DMS53 (cell line): ENCODE data around the gene RCOR3.

Source experiments
- DNase-seq: peaks from one replicate; lab custom pipeline; 2025; lab: John Stamatoyannopoulos, UW

The RCOR3 gene

DNA sequence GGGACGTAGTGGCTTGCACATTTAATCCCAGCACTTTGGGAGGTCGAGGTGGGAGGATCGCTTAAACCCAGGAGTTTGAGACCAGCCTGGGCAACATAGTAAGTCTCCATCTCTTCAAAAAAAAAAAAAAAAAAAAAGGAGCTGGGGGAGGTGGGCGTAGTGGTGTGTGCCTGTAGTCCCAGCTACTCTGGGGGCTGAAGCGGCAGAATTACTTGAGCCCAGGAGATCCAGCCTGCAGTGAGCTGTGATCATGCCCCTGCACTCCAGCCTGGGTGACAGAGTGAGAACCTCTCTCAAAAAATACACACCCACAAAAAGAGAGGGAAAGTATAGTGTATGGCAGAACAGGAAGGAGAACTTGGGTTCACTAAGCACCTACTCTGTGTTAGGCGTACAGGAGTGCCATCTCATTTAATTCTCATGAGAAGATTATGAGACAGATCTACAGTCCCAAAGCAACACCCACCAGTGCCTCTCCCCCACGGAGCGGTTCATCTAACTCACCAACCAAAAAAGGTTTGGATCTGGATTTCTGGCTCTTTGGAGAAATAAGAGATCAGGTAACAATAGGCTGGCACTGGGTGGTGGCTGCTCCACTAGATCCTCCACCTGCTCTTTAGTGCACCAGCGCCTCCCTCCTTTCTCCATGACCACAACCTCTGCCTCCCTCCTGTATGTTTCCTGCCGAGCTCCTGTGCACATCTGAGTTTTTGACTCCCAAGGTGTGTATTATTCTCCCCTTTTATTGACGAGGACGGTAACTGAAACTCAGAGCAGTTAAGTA lies 66.0 kb downstream of the RCOR3 start:
- peak; percentile 46 for DNase-seq

DNA sequence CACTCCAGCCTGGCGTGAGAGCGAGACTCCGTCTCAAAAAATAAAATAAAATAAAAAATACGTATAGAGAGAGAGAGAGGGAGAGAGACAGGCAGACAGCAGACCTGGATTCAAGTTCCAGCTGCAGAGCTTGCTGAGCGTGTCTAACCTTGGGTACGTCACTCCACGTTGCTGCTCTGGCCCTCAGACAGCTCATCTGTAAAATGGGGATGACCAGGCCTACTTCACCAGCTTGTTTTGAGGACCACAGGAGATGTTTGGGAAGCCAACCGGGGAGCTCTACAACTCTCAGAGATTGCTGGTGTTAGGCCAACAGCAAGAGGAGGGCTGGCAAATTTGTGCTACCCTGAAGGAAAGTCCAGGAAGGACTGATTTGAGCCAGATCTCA lies 67.0 kb downstream of the RCOR3 start:
- DNase-seq, result no peak

DNA sequence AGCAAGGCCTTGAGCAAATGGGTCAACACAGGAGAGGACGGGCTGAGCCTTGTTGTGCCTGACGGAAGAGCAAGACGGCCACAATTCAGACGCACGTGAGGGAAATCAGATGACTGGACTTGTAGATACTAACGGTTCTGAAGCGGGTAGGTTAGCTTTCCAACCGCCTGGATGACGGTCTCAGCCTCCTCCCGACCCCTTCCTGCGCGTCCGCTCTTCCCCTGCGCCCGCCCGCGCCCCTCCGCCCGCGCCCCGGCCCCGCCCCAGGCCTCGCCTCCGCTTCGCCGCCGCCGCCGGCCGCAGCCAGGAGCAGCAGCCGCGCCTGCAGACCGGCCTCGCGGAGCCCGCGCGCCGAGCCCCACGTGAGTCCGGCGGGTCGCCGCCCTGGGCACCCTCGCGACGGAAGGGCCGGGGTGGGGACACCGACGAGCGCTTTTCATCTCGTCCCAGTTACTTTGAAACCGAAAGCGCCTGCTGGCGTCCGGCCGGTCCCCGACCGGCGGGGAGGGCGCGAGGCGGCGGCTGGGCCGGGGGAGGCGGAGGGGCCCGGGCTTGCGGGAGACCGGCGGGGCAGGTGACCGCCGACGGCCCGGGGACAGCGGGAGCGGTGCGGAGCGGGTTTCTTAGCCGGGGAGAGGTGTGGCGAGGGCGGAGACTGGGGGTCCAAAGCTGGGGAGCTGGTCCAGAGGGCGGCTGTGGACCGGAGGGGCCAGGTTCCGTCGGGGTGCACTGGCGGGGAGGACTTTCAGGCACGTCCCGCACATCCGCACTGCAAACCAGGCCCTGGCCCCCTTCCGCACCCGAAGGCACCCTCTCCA lies 67.6 kb downstream of the RCOR3 start, which contains the start of gene TRAF5:
Gene TRAF5 (plus strand): TSS at position 306 of the 818 bp plus-strand sequence. CDS start 26,407 bp downstream, outside the sequence.
- DNase-seq, result peak; percentile 88

DNA sequence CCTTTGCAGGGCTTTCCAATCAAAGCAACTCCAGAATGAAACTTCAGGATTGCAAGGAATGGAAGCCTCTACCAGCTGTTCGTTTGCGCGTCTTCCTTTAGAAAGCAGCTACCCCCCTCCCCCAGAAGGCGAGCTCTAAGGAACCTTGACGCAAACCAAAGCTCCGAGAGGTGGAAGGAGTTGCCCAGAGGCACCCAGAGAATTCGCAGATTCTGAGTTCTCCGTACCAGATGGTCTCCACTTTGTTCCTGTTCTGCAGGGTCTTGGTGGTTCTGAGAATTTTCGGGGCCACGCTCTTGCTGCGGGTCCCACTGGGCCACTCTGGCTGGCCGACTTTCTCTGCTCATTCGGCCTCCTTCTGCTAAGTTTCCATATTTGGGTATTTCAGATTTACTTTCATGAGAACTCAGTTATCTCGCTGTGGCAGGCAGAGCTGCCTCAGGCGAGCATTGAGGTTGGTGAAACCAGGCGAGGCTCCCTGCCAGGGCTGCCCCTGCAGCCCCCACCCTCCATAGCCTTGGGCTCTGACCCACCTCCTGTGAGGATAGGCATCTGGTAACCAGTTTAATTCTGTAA lies 68.3 kb downstream of the RCOR3 start:
- DNase-seq, result peak; percentile 66

DNA sequence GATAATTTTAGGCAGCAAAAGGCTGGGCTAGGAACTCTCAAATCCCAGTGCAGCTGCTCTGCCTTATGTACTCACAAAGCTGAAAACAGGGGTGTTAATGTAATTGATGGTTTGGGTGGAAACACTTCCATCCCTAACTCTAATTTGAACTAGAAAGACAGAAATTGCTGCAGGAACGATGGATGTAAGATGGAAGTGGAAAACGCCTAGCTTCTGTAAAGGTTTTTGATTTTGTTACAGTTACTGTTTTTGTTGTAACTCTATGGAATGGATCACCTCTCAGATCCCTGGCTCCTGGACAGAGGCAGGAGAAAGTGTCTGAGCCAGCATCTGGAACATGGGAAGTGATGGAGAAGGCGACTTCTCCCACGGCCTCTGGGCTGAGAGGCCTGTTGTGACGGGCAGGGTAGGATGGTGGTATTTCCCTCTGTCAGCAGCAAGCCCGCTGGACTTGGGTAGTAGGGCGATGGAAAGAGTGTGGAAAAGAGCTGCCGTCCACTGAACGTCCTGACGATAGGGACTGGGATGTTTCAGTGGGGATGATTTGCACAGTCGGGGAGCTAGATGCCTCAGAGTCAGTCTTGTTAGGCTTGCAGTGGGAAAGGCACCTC lies 69.0 kb downstream of the RCOR3 start:
- DNase-seq, result peak; percentile 56

DNA sequence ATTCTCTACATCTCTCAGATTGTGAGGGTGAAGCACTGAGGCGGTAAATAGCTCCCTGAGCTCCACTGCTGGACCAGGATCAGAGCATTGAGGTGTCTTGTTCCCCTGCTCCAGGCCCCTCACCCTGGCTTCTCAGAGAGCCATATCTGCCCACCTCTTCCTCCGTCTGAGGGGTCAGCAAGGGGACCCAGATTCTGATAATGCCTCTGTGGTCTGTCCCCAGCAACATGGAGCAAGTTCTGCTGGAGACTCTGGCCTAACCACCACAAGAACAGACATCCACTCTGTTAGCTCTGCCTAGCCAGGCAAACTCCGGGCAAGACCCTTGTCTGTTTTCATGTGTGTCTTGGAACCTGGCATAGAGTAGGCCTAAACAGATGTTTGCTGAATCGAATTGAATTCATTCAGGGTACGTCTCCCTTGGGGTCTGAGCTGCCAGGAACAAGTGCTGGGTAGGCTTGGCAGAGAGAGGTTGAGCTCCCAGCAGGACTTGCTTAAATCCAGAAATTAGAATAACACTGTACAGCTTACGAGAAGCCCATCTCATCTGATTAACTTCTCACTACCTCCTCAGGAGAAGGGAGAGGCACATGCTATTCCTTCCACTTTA lies 69.8 kb downstream of the RCOR3 start:
- peak; percentile 51 for DNase-seq

DNA sequence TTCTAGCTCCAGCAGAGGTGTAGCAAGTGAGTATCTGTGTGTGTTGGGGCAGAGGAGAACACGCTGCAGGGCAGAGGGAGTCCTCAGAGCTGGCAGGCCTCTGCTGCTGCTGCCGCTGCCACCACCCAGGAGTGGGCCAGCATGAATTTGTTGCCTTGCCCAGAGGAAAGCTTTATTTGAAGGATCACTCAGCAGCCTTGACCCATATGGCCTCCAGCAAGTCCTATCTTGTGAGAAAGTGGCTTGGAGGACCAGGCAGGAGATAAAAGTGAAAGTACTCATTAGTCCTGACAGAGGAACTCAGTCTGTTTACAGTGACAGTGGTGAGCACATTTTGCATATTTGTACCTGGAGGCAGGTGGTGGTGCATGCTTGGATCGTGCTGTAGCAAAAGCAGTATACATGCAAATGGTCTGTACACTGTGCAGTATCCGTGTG lies 70.6 kb downstream of the RCOR3 start:
- DNase-seq, result peak; percentile 76

DNA sequence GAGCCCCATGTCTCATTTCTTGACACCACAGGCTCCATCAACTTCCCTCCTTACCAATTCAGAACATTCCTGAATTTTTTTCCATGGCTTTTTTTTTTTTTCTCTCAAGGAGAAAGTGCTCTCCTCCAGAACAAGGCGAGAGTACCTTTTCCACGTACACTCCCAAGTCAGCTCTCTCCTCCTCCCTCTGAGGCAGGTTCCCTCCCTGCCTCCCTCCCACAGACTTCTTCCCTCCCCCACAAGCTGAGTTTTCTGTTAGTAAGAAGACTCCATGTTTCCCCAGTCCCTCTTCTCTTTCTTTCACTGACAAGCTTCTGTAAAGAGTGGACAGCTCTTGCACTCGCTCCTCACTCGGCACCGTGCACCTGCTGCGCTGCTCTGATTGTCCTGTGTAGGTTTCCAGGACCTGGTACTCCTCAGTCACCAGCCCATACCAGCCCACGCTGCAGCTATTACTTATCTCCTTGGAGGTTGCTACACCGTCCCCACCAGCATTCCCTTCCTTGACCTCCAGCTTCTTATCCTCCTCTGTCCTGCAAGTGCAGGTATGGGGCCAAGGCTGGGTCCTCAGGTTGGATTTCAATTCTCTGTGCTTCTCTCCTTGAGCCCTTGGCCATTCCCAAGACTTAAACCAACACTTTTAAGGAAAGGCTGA lies 71.2 kb downstream of the RCOR3 start:
- DNase-seq, result no peak

DNA sequence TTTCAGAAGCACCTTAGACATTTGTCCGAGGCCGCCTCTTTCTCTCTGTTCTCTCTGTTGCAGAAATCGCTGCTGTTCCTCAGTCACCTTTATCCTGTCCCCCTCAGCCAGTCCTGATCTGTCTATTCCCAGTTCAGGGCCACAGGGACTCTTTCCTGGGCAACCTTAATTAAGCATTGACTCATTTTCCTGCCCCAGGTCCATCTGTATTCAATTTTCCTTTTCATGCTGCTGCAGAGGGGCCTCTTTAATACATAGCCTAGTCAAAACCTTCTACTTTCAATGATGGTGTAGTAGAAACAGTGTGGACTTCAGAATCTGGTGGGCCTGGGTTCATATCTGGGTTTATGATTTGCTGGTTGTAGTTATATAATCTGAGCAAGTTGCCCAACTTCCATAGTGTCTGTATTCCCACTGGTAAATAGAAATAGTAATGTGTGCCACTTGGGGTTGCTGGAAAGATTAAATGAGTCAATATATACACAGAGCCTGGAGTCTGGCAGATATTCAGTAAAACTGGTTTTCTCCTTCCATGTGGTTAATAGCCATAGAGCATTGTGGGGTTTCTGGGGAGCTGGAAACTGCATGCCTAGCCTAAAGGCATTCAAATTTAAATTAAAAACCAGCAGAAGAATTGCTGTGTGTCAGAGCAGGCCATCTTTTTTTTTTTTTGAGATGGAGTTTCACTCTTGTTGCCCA lies 72.0 kb downstream of the RCOR3 start:
- DNase-seq, result peak; percentile 74

DNA sequence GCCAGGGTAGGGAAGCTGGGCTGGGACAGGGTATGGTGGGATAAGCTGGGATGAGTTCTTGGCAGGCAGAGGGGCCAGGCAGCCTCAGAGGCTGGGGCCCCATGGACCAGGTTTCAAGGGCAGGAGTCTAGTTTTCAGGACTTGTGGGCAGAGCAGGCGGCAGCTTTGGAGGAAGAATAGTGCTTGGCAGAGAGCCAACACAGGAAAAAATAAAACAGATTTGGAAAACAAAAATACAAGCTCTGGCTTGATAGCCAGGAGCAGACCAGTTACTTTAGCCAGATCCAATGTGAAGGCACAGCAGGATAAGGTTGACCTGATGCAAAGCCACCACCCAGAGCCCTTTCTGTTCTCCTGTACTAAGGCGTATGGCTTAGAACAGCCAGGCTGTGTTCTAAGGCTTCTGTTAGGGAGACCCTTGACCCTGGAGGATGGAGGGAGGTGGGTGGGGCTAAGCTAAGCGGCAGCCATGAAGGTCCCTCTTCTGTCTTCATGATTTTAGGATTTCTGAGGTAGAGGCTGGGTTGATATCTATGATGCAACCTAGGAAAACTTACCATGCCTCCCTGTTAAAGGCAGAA lies 73.0 kb downstream of the RCOR3 start:
- DNase-seq, result peak; percentile 47

DNA sequence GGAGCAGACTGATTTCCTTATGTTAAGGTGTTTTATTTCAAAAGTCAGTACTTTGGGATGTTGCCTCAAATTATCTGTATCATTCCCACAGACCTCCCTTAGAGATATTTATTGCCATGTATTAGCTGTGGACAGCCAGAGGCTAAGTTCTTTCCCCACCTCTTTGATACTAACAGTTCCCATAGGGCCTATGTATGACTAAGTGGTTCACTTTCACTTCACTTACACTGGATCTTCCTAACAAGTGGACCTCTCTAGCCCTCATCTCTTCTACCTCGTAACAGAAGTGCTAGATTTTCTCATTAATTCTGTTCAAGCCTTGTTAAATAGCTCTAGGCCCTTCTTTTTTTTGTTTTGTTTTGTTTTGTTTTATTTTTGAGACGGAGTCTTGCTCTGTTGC lies 73.7 kb downstream of the RCOR3 start:
- peak; percentile 57 for DNase-seq

DNA sequence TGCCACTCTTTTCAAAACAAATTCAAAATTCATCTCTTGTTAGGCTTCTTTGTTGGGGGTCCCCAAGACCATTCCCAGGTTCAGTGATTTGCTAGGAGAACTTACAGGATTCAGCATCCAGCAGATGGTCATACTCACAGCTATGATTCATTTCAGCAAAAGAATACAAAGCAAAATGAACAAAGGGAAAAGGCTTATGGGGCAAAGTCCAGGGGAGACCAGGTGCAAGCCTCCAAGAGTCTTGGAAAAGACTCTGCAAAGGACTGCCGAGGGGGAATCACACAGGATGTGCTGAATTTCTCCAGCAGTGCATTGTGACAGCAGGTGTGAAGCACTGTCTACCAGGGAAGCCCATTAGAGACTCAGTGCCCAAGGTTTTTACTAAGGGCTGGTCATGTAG lies 74.7 kb downstream of the RCOR3 start:
- DNase-seq, result peak; percentile 99

DNA sequence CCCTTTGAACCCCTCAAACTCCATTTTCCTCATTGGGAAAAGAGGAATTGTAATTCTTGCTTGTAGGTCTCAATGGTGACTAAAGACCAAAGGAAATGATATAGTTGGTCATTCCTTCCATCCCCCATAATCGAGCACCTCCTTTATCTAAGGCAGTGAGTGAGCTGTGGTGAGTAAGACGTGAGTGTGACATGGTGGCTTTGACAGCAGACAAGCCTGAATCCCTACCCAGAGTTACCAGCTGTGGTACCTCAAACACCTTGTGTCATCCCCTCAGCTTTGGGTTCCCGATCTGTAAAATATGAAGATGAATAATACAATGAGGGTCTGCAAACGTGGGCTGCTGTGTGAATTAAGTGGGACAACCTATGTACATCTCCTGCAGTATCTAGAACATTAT lies 75.8 kb downstream of the RCOR3 start:
- DNase-seq, result peak; percentile 49

DNA sequence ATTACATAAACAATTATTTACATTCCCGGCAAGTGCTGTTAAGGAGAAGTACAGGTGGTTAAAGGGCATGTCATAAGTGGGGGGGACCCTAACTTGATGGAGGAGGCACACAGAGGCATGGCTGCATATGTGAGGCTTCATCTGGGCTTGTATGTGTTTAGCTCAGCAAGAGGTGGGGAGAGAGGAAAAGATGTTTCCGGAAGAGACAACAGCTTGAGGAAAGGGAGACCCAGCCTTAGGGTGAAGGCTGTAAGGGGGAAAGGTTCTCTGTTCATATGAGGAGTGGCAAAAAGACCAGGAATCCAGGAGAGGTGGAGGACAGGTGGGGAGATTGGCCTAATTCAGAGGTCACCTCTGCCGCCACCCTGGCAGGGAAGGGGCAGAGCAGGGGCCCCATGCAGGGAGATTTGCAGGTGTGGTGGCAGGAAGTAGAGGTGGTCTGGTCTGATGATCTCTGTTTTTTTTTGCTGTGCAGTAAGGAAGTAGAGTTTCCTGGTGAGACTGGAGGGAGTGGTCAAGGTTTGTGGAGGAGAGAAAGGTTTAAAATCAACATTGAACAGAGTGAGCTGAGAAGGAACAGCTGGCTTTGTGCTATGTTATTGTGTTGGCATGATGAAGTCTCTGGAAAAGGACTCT lies 76.5 kb downstream of the RCOR3 start:
- DNase-seq, result peak; percentile 85

DNA sequence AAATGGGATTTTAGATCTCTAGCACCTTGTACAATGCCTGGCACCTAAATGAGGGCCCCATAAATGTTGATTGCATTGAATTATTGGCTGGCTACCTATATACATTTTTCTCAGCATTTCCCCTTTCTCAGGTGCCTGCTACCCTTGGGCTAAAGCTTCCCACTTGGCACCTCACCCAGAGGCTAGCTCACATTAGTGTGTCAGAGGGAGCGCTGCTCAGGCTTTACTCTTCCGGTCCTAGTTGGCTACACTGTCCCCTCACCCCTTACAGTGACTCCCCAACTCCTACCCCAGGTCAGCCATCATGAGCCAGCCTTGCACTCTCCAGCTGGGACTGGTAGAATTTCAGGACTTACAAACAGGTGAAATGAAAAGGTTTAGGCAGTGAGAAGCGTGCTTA lies 77.0 kb downstream of the RCOR3 start:
- DNase-seq, result peak; percentile 87

DNA sequence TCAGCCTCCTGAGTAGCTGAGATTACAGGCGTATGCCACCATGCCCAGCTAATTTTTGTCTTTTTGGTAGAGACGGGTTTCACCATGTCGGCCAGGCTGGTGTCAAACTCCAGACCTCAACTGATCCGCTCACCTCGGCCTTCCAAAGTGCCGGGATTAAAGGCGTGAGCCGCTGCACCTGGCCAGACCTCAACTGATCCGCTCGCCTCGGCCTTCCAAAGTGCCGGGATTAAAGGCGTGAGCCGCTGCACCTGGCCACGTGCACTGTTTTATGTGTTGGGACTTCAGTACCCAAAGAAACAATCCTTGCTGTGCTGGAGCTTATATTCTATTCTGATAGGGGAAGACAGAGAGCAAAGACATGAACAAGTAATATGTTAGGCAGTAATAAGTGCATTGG lies 77.6 kb downstream of the RCOR3 start:
- DNase-seq, result peak; percentile 72

DNA sequence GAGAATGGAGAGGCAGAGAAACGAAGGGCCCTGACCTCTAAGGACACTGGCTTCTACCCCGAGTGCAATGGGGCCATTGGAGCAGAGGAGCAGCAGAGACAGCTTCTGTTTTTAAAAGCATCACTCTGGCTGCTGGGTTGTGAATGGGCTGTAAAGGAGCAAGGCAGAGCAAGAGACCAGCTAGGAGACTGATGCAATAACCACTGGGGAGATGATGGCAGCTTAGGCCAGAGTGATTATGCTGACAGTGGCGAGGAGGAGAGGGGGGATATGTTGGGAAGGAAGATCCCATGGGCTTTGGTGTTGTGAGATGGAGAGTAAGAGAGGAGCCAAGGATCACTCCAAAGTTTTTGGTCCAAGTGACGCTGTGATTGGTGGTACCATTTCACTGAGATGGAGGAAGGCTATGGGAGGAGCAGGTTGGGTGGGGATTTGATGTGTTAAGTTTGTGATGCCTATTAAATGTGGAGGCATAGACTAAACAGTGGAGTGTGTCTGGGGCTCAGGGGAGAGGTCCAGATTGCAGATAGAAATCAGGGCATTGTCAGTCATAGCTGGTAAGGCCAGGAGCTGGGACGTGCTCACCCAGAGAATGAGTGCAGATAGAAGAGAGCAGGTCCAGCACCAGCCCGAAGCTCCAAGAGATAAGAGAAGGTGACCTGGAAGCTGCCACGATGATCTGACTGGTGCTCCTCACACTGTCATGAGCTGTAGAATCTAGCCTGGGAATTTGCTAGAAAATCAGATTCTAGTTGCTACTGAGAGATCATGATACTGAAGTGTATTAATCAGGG lies 78.5 kb downstream of the RCOR3 start:
- no peak for DNase-seq

DNA sequence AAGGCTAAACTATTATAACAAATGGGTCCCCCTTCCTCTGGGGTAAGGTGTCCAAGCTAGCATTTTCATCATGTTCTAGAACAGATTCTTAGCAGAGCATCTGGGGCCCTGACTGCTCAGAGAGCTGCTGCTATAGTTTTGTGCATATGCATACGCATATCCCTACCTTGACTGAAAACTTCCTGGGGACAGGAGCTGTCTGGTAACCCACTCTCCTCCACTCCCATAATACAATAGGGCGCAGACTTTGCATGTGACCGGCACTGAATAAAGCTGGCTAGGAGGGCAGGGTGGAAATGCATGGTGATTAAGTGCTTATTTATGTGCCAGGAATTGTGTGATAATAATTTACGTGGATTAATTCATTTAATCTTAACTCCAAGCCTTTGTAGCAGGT lies 79.1 kb downstream of the RCOR3 start:
- DNase-seq, result no peak

DNA sequence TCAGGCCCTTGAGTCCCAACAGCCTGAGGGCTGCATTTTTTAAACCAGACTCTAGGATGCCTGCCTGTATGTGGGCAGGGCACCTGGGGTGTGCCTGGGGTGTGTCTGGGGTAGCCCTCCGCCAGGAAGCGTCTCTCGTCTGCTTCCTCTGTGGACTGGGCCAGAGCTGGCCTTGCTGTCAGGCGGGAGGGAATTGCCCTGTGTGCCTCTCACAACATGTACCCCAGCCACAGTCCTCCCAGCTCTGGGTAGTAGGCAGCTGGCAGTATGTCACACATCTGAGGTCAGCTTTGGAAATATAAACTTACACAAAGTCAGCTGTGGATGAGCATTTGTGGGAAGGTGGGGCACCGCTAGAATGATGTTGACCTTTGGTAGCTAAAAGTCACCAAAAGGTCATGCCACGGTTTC lies 80.5 kb downstream of the RCOR3 start:
- no peak for DNase-seq
